ENCODE measurements around the gene SDK1. TPM values are rescaled to one million over a fixed set of nuclear protein-coding genes. Genes with fewer than 3 reads are reported as not detected.

Gene SDK1
- polyA plus RNA-seq, 4 donors = 0.27 to 5.0 (median 2.1) TPM; not detected in 1

DNA sequence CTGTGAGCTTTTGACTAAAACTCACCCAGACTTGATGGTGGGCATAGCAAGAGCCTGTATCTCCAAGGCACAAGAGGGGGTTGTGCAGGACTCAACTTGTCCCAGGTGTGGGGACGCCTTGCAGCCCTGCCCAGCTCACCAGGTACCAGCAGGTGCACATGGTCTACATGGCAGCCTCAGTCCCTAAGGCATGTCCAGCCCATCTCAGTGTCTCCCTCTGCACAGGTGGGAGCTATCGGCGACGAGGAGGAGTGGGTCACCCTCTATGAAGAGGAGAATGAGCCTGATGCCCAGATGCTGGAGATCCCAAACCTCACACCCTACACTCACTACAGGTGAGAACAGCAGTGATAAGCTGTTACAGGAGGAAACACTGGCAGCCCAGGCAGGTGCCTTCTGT is 809.4 kb downstream of the SDK1 start:
- H3K4me3 ChIP-seq (ENCODE audit: low read depth in 1 of 3, low read length in 3 of 3) = no peak overlapping the region
- H3K27ac ChIP-seq (ENCODE audit: low read depth in 1 of 3, low read length in 2 of 3) = no peak overlapping the region
- no peak for FAIRE-seq
- H3K9me3 ChIP-seq (ENCODE audit: control insufficient read depth in 2 of 2, insufficient read depth in 1 of 2, low read depth in 1 of 2, low read length in 1 of 2) = no peaks in the 10 kb centered on the region
- no peak for DNase-seq
- 84 to 98% (median 95%) methylated on average over 4 of the region's 4 CpGs for WGBS, 3 donors
- peaks cover 0 to 8% (median 0%) of the 10 kb centered on the region in 3 donors for H3K36me3 ChIP-seq (ENCODE audit: control insufficient read depth in 3 of 3, insufficient read depth in 2 of 3, low read depth in 1 of 3, low read length in 3 of 3)
- no peaks in the 10 kb centered on the region for H3K4me1 ChIP-seq (ENCODE audit: control insufficient read depth in 3 of 3, insufficient read depth in 2 of 3, low read depth in 1 of 3, low read length in 2 of 3)
- no peaks in the 10 kb centered on the region for H3K27me3 ChIP-seq (ENCODE audit: control insufficient read depth in 3 of 3, insufficient read depth in 3 of 3, low read length in 3 of 3)

DNA sequence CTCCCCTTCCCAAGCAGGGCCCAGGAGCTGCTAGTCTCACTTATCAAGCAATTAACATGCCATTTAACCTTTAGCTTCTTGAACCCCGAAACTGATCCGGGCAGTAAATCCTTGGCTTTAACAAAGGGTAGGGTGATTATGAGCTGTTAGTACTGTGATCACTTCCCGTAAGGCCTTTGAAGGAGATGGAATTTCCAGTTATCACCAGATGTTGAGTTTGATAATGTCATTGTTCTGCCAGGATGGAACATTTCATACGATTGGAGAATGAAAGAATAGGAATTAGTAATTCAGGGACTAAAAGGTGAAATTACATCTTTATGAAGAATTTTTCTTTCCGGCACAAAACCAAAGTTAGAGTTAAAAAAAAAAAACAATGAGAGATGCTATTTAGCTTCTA is 810.1 kb downstream of the SDK1 start:
- H3K36me3 ChIP-seq (ENCODE audit: control insufficient read depth in 3 of 3, insufficient read depth in 2 of 3, low read depth in 1 of 3, low read length in 3 of 3) = peaks cover 0 to 8% (median 0%) of the 10 kb centered on the region in 3 donors
- no peaks in the 10 kb centered on the region for H3K4me1 ChIP-seq (ENCODE audit: control insufficient read depth in 3 of 3, insufficient read depth in 2 of 3, low read depth in 1 of 3, low read length in 2 of 3)
- DNase-seq (no peak), FAIRE-seq (no peak)
- no peak overlapping the region for H3K27ac ChIP-seq (ENCODE audit: low read depth in 1 of 3, low read length in 2 of 3)
- no peak overlapping the region for H3K4me3 ChIP-seq (ENCODE audit: low read depth in 1 of 3, low read length in 3 of 3)
- no peaks in the 10 kb centered on the region for H3K27me3 ChIP-seq (ENCODE audit: control insufficient read depth in 3 of 3, insufficient read depth in 3 of 3, low read length in 3 of 3)
- WGBS, 3 donors = 30 to 59% (median 54%) methylated on average over 5 of the region's 5 CpGs
- no peaks in the 10 kb centered on the region for H3K9me3 ChIP-seq (ENCODE audit: control insufficient read depth in 2 of 2, insufficient read depth in 1 of 2, low read depth in 1 of 2, low read length in 1 of 2)

DNA sequence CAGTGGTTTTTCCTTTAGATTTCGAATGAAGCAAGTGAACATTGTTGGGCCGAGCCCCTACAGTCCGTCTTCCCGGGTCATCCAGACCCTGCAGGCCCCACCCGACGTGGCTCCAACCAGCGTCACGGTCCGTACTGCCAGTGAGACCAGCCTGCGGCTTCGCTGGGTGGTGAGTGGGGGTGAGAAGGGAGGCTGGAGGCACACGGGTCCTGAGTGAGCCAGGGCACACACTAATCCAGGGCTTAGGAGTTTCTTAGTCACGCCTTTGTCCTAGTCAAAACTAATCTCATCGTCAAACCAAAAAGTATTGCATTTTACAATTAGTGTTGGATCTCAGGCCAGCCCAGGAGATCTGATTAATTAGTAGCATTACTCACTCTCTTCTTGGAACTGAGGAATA is 812.2 kb downstream of the SDK1 start:
- WGBS, 3 donors = 89 to 95% (median 93%) methylated on average over 14 of the region's 14 CpGs
- DNase-seq (no peak), FAIRE-seq (no peak)
- H3K27ac ChIP-seq (ENCODE audit: low read depth in 1 of 3, low read length in 2 of 3) = no peak overlapping the region
- H3K4me3 ChIP-seq (ENCODE audit: low read depth in 1 of 3, low read length in 3 of 3) = no peak overlapping the region
- no peaks in the 10 kb centered on the region for H3K4me1 ChIP-seq (ENCODE audit: control insufficient read depth in 3 of 3, insufficient read depth in 2 of 3, low read depth in 1 of 3, low read length in 2 of 3)
- H3K36me3 ChIP-seq (ENCODE audit: control insufficient read depth in 3 of 3, insufficient read depth in 2 of 3, low read depth in 1 of 3, low read length in 3 of 3) = peaks cover 0 to 17% (median 0%) of the 10 kb centered on the region in 3 donors
- H3K9me3 ChIP-seq (ENCODE audit: control insufficient read depth in 2 of 2, insufficient read depth in 1 of 2, low read depth in 1 of 2, low read length in 1 of 2) = peaks cover 0 to 2% of the 10 kb centered on the region in 2 donors
- no peaks in the 10 kb centered on the region for H3K27me3 ChIP-seq (ENCODE audit: control insufficient read depth in 3 of 3, insufficient read depth in 3 of 3, low read length in 3 of 3)

DNA sequence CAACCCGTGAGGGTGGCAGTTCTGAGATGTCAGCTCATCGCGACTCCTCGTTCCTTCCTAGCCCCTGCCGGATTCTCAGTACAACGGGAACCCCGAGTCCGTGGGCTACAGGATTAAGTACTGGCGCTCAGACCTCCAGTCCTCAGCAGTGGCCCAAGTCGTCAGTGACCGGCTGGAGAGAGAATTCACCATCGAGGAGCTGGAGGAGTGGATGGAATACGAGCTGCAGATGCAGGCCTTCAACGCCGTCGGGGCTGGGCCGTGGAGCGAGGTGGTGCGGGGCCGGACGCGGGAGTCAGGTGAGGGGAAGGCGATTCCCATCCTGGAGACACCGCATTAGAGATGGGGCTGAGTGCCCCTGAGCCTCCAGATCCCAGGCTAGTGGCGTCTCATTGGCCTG is 812.9 kb downstream of the SDK1 start:
- Histone ChIP-seq H3K36me3 (ENCODE audit: control insufficient read depth in 3 of 3, insufficient read depth in 2 of 3, low read depth in 1 of 3, low read length in 3 of 3) (peaks cover 0 to 17% (median 0%) of the 10 kb centered on the region in 3 donors), H3K27me3 (ENCODE audit: control insufficient read depth in 3 of 3, insufficient read depth in 3 of 3, low read length in 3 of 3) (no peaks in the 10 kb centered on the region), H3K4me1 (ENCODE audit: control insufficient read depth in 3 of 3, insufficient read depth in 2 of 3, low read depth in 1 of 3, low read length in 2 of 3) (no peaks in the 10 kb centered on the region), H3K4me3 (ENCODE audit: low read depth in 1 of 3, low read length in 3 of 3) (no peak overlapping the region), H3K9me3 (ENCODE audit: control insufficient read depth in 2 of 2, insufficient read depth in 1 of 2, low read depth in 1 of 2, low read length in 1 of 2) (peaks cover 0 to 2% of the 10 kb centered on the region in 2 donors), H3K27ac (ENCODE audit: low read depth in 1 of 3, low read length in 2 of 3) (no peak overlapping the region)
- 94 to 96% (median 95%) methylated on average over 24 to 25 of the region's 25 CpGs for WGBS, 3 donors
- FAIRE-seq (no peak), DNase-seq (no peak)

DNA sequence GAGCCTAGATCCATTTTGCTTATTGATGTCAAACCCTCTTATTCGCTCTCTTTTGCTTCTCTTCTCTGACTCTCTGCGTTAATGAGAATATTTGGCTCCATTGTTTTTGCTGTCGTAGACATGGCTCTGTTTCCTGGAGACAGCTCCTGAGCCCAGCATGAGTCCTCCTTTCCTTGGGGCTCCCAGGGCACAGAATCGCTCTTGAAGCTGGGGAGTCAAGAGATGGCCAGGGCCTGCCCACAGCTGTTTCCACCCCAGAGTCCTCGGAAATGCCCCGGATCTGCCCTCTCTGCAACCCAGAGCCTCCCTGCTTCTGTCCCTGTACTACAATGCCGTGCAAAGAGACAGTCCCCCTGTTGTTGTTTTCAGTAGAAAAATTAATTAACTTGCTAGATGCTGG is 814.4 kb downstream of the SDK1 start:
- FAIRE-seq = no peak
- no peak for DNase-seq
- H3K4me1 ChIP-seq (ENCODE audit: control insufficient read depth in 3 of 3, insufficient read depth in 2 of 3, low read depth in 1 of 3, low read length in 2 of 3) = no peaks in the 10 kb centered on the region
- H3K27ac ChIP-seq (ENCODE audit: low read depth in 1 of 3, low read length in 2 of 3) = no peak overlapping the region
- WGBS, 3 donors = 85 to 89% (median 88%) methylated on average over 7 of the region's 7 CpGs
- H3K36me3 ChIP-seq (ENCODE audit: control insufficient read depth in 3 of 3, insufficient read depth in 2 of 3, low read depth in 1 of 3, low read length in 3 of 3) = peaks cover 0 to 17% (median 0%) of the 10 kb centered on the region in 3 donors
- no peak overlapping the region for H3K4me3 ChIP-seq (ENCODE audit: low read depth in 1 of 3, low read length in 3 of 3)
- peaks cover 0 to 7% of the 10 kb centered on the region in 2 donors for H3K9me3 ChIP-seq (ENCODE audit: control insufficient read depth in 2 of 2, insufficient read depth in 1 of 2, low read depth in 1 of 2, low read length in 1 of 2)
- no peaks in the 10 kb centered on the region for H3K27me3 ChIP-seq (ENCODE audit: control insufficient read depth in 3 of 3, insufficient read depth in 3 of 3, low read length in 3 of 3)

DNA sequence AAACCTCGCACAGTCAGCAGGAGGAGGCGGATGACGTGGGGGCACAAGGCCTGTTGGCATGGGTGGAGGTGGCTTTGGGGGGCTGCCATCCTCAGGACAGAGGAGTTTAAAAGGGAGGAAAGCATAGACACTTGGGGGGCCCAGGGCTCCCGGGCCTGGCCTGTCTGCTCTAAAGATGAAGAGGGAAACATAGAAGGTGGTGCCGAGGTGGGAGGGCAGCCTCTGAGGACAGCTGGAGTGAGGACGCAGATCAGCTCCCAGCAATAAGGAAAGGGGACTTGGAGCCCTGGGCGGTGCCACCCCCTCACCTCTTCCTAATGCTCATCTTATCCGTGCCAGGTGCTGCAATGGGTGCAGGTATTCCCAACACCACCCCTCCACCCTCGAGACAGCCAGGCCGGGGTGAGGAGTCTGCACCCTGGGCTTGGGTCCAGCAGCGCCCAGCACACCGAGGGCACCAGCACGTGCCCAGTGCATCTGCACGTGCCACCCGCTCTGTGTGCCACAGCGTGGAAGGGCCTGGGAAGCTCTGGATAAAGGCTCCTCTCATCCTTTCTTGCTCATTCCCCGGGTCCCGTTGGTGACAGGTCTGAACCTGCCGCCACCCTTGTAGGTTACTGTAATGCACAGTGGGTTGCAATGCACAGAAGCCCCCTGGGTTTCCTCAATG is 815.0 kb downstream of the SDK1 start:
- DNase-seq = no peak
- FAIRE-seq = no peak
- Histone ChIP-seq H3K4me1 (ENCODE audit: control insufficient read depth in 3 of 3, insufficient read depth in 2 of 3, low read depth in 1 of 3, low read length in 2 of 3) (no peaks in the 10 kb centered on the region), H3K27me3 (ENCODE audit: control insufficient read depth in 3 of 3, insufficient read depth in 3 of 3, low read length in 3 of 3) (no peaks in the 10 kb centered on the region), H3K27ac (ENCODE audit: low read depth in 1 of 3, low read length in 2 of 3) (no peak overlapping the region), H3K36me3 (ENCODE audit: control insufficient read depth in 3 of 3, insufficient read depth in 2 of 3, low read depth in 1 of 3, low read length in 3 of 3) (peaks cover 0 to 17% (median 0%) of the 10 kb centered on the region in 3 donors), H3K9me3 (ENCODE audit: control insufficient read depth in 2 of 2, insufficient read depth in 1 of 2, low read depth in 1 of 2, low read length in 1 of 2) (peaks cover 0 to 11% of the 10 kb centered on the region in 2 donors), H3K4me3 (ENCODE audit: low read depth in 1 of 3, low read length in 3 of 3) (no peak overlapping the region)
- WGBS, 3 donors = 80 to 87% (median 84%) methylated on average over 19 of the region's 19 CpGs

DNA sequence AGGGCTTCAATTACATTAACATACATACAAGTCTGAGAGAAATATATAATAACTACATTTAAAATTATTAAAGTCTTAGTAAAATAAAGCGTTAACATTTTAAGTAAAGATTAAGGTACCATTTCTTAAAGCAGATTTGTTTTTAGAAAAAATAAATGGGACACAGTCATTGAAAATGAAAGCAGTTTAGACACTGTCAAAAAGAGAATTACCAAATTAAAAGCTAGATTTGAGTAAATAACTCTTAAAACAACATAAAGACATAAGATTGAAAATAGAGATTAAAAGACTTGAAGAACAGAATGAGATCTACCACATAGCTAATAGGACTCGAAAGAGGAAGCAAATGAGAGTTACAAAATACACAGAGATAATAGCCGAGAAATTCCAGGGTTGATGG is 818.8 kb downstream of the SDK1 start:
- peaks cover 0 to 11% of the 10 kb centered on the region in 2 donors for H3K9me3 ChIP-seq (ENCODE audit: control insufficient read depth in 2 of 2, insufficient read depth in 1 of 2, low read depth in 1 of 2, low read length in 1 of 2)
- no peak overlapping the region for H3K27ac ChIP-seq (ENCODE audit: low read depth in 1 of 3, low read length in 2 of 3)
- peaks cover 0 to 8% (median 0%) of the 10 kb centered on the region in 3 donors for H3K36me3 ChIP-seq (ENCODE audit: control insufficient read depth in 3 of 3, insufficient read depth in 2 of 3, low read depth in 1 of 3, low read length in 3 of 3)
- WGBS, 3 donors = 86 to 95% (median 87%) methylated on average over 3 of the region's 3 CpGs
- FAIRE-seq (no peak), DNase-seq (no peak)
- no peaks in the 10 kb centered on the region for H3K27me3 ChIP-seq (ENCODE audit: control insufficient read depth in 3 of 3, insufficient read depth in 3 of 3, low read length in 3 of 3)
- H3K4me1 ChIP-seq (ENCODE audit: control insufficient read depth in 3 of 3, insufficient read depth in 2 of 3, low read depth in 1 of 3, low read length in 2 of 3) = no peaks in the 10 kb centered on the region
- no peak overlapping the region for H3K4me3 ChIP-seq (ENCODE audit: low read depth in 1 of 3, low read length in 3 of 3)

DNA sequence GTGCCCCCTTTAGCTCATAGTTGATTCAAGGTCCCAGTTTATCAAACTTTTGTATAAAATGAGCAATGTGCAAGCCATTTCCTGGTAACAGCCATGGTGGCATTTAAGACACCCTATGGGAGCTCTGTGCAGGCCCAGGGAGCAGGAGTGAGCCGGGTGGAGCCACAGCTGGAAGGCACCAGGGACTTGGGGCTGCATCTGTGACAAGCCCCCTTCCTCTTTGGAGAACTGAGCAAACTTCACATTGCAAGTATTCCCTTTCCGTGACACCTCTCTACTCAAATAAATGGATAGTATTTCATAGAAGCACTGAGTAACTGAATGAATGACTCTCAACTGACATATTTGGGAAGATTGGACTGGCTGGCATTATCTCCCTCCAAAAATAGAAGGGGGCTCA is 822.3 kb downstream of the SDK1 start:
- 77 to 84% (median 78%) methylated on average over 2 of the region's 2 CpGs for WGBS, 3 donors
- Histone ChIP-seq H3K27ac (ENCODE audit: low read depth in 1 of 3, low read length in 2 of 3) (no peak overlapping the region), H3K27me3 (ENCODE audit: control insufficient read depth in 3 of 3, insufficient read depth in 3 of 3, low read length in 3 of 3) (no peaks in the 10 kb centered on the region), H3K4me3 (ENCODE audit: low read depth in 1 of 3, low read length in 3 of 3) (no peak overlapping the region), H3K36me3 (ENCODE audit: control insufficient read depth in 3 of 3, insufficient read depth in 2 of 3, low read depth in 1 of 3, low read length in 3 of 3) (no peaks in the 10 kb centered on the region), H3K9me3 (ENCODE audit: control insufficient read depth in 2 of 2, insufficient read depth in 1 of 2, low read depth in 1 of 2, low read length in 1 of 2) (peaks cover 0 to 8% of the 10 kb centered on the region in 2 donors), H3K4me1 (ENCODE audit: control insufficient read depth in 3 of 3, insufficient read depth in 2 of 3, low read depth in 1 of 3, low read length in 2 of 3) (no peaks in the 10 kb centered on the region)
- FAIRE-seq (no peak), DNase-seq (no peak)

DNA sequence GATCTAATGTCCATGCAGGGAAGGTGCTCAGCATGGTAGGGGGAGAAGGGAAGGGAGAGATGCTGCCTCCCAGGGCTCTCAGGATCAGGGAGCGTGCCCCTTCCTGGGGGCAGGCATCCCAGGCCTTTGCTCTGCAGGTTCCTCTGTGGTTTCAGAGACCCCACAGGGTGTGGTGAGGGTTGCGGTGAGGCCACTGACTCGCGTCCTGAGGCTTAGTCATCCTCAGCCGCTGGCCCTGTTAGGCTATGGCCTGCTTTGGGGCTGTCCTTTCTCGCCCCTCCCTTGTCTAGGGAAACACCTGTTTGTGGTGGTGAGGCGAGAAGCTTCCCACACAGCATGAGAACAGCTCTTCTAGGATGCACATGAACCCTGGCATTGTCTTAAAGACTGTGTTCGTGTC is 822.8 kb downstream of the SDK1 start:
- H3K27me3 ChIP-seq (ENCODE audit: control insufficient read depth in 3 of 3, insufficient read depth in 3 of 3, low read length in 3 of 3) = no peaks in the 10 kb centered on the region
- H3K4me1 ChIP-seq (ENCODE audit: control insufficient read depth in 3 of 3, insufficient read depth in 2 of 3, low read depth in 1 of 3, low read length in 2 of 3) = no peaks in the 10 kb centered on the region
- FAIRE-seq = no peak
- DNase-seq = no peak
- WGBS, 3 donors = 65 to 71% (median 67%) methylated on average over 8 of the region's 8 CpGs
- H3K27ac ChIP-seq (ENCODE audit: low read depth in 1 of 3, low read length in 2 of 3) = no peak overlapping the region
- H3K4me3 ChIP-seq (ENCODE audit: low read depth in 1 of 3, low read length in 3 of 3) = no peak overlapping the region
- H3K36me3 ChIP-seq (ENCODE audit: control insufficient read depth in 3 of 3, insufficient read depth in 2 of 3, low read depth in 1 of 3, low read length in 3 of 3) = no peaks in the 10 kb centered on the region
- peaks cover 0 to 8% of the 10 kb centered on the region in 2 donors for H3K9me3 ChIP-seq (ENCODE audit: control insufficient read depth in 2 of 2, insufficient read depth in 1 of 2, low read depth in 1 of 2, low read length in 1 of 2)

All from small intestine (tissue), 7 donors.